ENCODE measurements around the gene DCC. TPM values are rescaled to one million over a fixed set of nuclear protein-coding genes. Genes with fewer than 3 reads are reported as not detected.
"Not testable (repeated sequence)": the region's sequence is repeated elsewhere in the genome, so short reads cannot be mapped to it uniquely, and the experiment has no call there.

DCC gene
- total RNA-seq, 2 donors from 2014 or later, result not detected

- ATAC-seq (no peak), DNase-seq (no peak)
- no peak overlapping the region for H3K4me3 Mint-ChIP-seq
- H3K9me3 ChIP-seq (ENCODE audit: control insufficient read depth, low read length, poor library complexity, severe bottlenecking), result no peaks in the 10 kb centered on the region
- peaks cover 3% of the 10 kb centered on the region for H3K36me3 Mint-ChIP-seq (ENCODE audit: low read depth)
- H3K27me3 Mint-ChIP-seq, result peaks cover 22% of the 10 kb centered on the region
- no peak overlapping the region for H3K27ac Mint-ChIP-seq
- H3K4me1 Mint-ChIP-seq, result no peaks in the 10 kb centered on the region
These were observed 1.1 kb downstream of the DCC start for GRCh38 chr18:52341103-52341432.

GRCh38 chr18:52341608-52342381, 1.8 kb downstream of the DCC start:
- Mint-ChIP-seq H3K27me3 (peaks cover 22% of the 10 kb centered on the region), H3K36me3 (ENCODE audit: low read depth) (peaks cover 3% of the 10 kb centered on the region), H3K27ac (no peak overlapping the region), H3K4me3 (no peak overlapping the region), H3K4me1 (no peaks in the 10 kb centered on the region)
- no peaks in the 10 kb centered on the region for H3K9me3 ChIP-seq (ENCODE audit: control insufficient read depth, low read length, poor library complexity, severe bottlenecking)
- DNase-seq (no peak), ATAC-seq (no peak)

- H3K27me3 Mint-ChIP-seq, result peaks cover 22% of the 10 kb centered on the region
- H3K9me3 ChIP-seq (ENCODE audit: control insufficient read depth, low read length, poor library complexity, severe bottlenecking), result no peaks in the 10 kb centered on the region
- DNase-seq (no peak), ATAC-seq (no peak)
- no peak overlapping the region for H3K4me3 Mint-ChIP-seq
- peaks cover 3% of the 10 kb centered on the region for H3K36me3 Mint-ChIP-seq (ENCODE audit: low read depth)
- H3K27ac Mint-ChIP-seq, result no peak overlapping the region
- H3K4me1 Mint-ChIP-seq, result no peaks in the 10 kb centered on the region
These were observed 2.5 kb downstream of the DCC start for GRCh38 chr18:52342456-52342855.

- H3K36me3 Mint-ChIP-seq (ENCODE audit: low read depth), result peaks cover 3% of the 10 kb centered on the region
- H3K9me3 ChIP-seq (ENCODE audit: control insufficient read depth, low read length, poor library complexity, severe bottlenecking), result no peaks in the 10 kb centered on the region
- no peak overlapping the region for H3K27ac Mint-ChIP-seq
- no peak for DNase-seq
- no peak overlapping the region for H3K4me3 Mint-ChIP-seq
- no peaks in the 10 kb centered on the region for H3K4me1 Mint-ChIP-seq
- peaks cover 22% of the 10 kb centered on the region for H3K27me3 Mint-ChIP-seq
- ATAC-seq, result no peak
These were observed 3.1 kb downstream of the DCC start for GRCh38 chr18:52343138-52343537.

GRCh38 chr18:52343731-52344340, 3.8 kb downstream of the DCC start:
- Mint-ChIP-seq H3K36me3 (ENCODE audit: low read depth) (peaks cover 3% of the 10 kb centered on the region), H3K4me1 (no peaks in the 10 kb centered on the region), H3K4me3 (no peak overlapping the region), H3K27ac (no peak overlapping the region), H3K27me3 (peaks cover 22% of the 10 kb centered on the region)
- H3K9me3 ChIP-seq (ENCODE audit: control insufficient read depth, low read length, poor library complexity, severe bottlenecking), result no peaks in the 10 kb centered on the region
- ATAC-seq (no peak), DNase-seq (no peak)

- Mint-ChIP-seq H3K4me3 (no peak overlapping the region), H3K4me1 (no peaks in the 10 kb centered on the region), H3K36me3 (ENCODE audit: low read depth) (peaks cover 3% of the 10 kb centered on the region), H3K27me3 (peaks cover 21% of the 10 kb centered on the region), H3K27ac (no peak overlapping the region)
- no peaks in the 10 kb centered on the region for H3K9me3 ChIP-seq (ENCODE audit: control insufficient read depth, low read length, poor library complexity, severe bottlenecking)
- no peak for ATAC-seq
- no peak for DNase-seq
These were observed 4.9 kb downstream of the DCC start for GRCh38 chr18:52344881-52345280.

GRCh38 chr18:52345428-52345827, 5.4 kb downstream of the DCC start:
- Mint-ChIP-seq H3K36me3 (ENCODE audit: low read depth) (peaks cover under 1% of the 10 kb centered on the region), H3K27me3 (peaks cover 16% of the 10 kb centered on the region), H3K27ac (no peak overlapping the region), H3K4me3 (no peak overlapping the region), H3K4me1 (no peaks in the 10 kb centered on the region)
- no peaks in the 10 kb centered on the region for H3K9me3 ChIP-seq (ENCODE audit: control insufficient read depth, low read length, poor library complexity, severe bottlenecking)
- no peak for ATAC-seq
- no peak for DNase-seq

- Mint-ChIP-seq H3K27ac (no peak overlapping the region), H3K27me3 (no peaks in the 10 kb centered on the region), H3K4me1 (no peaks in the 10 kb centered on the region), H3K4me3 (no peak overlapping the region), H3K36me3 (ENCODE audit: low read depth) (no peaks in the 10 kb centered on the region)
- no peak for DNase-seq
- no peak for ATAC-seq
- no peaks in the 10 kb centered on the region for H3K9me3 ChIP-seq (ENCODE audit: control insufficient read depth, low read length, poor library complexity, severe bottlenecking)
These were observed 8.2 kb downstream of the DCC start for GRCh38 chr18:52348209-52348608.

GRCh38 chr18:52349498-52349897, 9.5 kb downstream of the DCC start:
- H3K36me3 Mint-ChIP-seq (ENCODE audit: low read depth), result no peaks in the 10 kb centered on the region
- H3K4me1 Mint-ChIP-seq, result no peaks in the 10 kb centered on the region
- H3K4me3 Mint-ChIP-seq, result no peak overlapping the region
- H3K27me3 Mint-ChIP-seq, result no peaks in the 10 kb centered on the region
- ATAC-seq (no peak), DNase-seq (no peak)
- no peak overlapping the region for H3K27ac Mint-ChIP-seq
- no peaks in the 10 kb centered on the region for H3K9me3 ChIP-seq (ENCODE audit: control insufficient read depth, low read length, poor library complexity, severe bottlenecking)

- H3K27me3 Mint-ChIP-seq, result no peaks in the 10 kb centered on the region
These were observed 12.9 kb downstream of the DCC start for GRCh38 chr18:52352920-52353319.

GRCh38 chr18:52353589-52353988, 13.6 kb downstream of the DCC start:
- DNase-seq, result no peak
- Mint-ChIP-seq H3K4me3 (no peak overlapping the region), H3K4me1 (no peaks in the 10 kb centered on the region), H3K27me3 (no peaks in the 10 kb centered on the region), H3K36me3 (ENCODE audit: low read depth) (no peaks in the 10 kb centered on the region), H3K27ac (no peak overlapping the region)
- no peaks in the 10 kb centered on the region for H3K9me3 ChIP-seq (ENCODE audit: control insufficient read depth, low read length, poor library complexity, severe bottlenecking)
- no peak for ATAC-seq

More at GRCh38 chr18:52352920-52353319, 12.9 kb downstream of the DCC start:
- Mint-ChIP-seq H3K36me3 (ENCODE audit: low read depth) (no peaks in the 10 kb centered on the region), H3K4me3 (no peak overlapping the region), H3K4me1 (no peaks in the 10 kb centered on the region), H3K27ac (no peak overlapping the region)
- DNase-seq (no peak), ATAC-seq (no peak)
- no peaks in the 10 kb centered on the region for H3K9me3 ChIP-seq (ENCODE audit: control insufficient read depth, low read length, poor library complexity, severe bottlenecking)

- H3K36me3 Mint-ChIP-seq (ENCODE audit: low read depth), result peaks cover 4% of the 10 kb centered on the region
- no peaks in the 10 kb centered on the region for H3K4me1 Mint-ChIP-seq
- H3K9me3 ChIP-seq (ENCODE audit: control insufficient read depth, low read length, poor library complexity, severe bottlenecking), result no peaks in the 10 kb centered on the region
- H3K27me3 Mint-ChIP-seq, result no peaks in the 10 kb centered on the region
- DNase-seq (no peak), ATAC-seq (no peak)
- H3K27ac Mint-ChIP-seq, result no peak overlapping the region
- H3K4me3 Mint-ChIP-seq, result no peak overlapping the region
These were observed 23.9 kb downstream of the DCC start for GRCh38 chr18:52363861-52364260.

- not testable (repeated sequence) for ATAC-seq; H3K36me3 Mint-ChIP-seq (ENCODE audit: low read depth); H3K9me3 ChIP-seq (ENCODE audit: control insufficient read depth, low read length, poor library complexity, severe bottlenecking); H3K27ac Mint-ChIP-seq; H3K4me3 Mint-ChIP-seq; H3K4me1 Mint-ChIP-seq; H3K27me3 Mint-ChIP-seq; DNase-seq
These were observed 26.9 kb downstream of the DCC start for GRCh38 chr18:52366851-52367250.
